ENCODE measurements around the gene SCRN2.

SCRN2 gene

DNA sequence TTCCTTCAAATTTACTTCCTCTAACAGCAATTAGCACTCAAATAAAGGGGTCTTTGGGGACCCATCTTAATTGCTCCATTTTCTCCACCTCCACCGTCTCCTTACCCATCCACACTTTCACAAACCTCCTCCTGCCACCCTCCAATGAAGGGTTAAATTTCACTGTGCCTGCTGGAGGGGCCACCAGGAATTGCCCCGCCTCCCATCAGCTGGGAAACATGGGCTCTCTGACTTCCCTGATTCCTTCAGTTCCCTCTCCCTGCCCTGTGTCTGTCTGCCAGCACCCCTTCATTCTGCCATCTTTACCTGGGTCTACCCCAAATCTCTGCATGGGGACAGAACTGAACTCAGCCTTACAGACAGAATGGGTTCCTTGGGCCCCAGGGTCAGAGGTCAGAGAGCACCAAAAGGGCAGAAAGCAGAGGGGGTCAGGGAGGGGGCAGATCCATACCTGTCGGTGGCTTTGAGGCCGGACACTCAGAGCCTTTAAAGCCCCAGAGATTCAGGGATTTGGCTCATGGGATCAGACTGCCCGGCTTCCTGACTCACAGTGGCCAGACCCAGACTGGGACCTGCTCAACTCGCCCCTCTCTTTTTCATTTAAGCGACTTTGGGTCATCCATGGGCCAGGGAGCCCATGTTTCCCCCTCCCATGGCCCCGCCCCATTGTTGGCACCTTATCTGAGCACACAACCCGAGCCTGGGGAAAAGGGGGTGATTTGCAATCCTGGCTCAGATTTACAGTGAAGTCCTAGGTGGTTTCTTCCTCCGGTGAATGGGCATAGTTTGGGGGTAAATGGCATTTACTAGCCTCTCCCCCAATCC is 37.3 kb upstream of the SCRN2 start:
- no peak for DNase-seq (ENCODE audit: extremely low spot score)
- TF ChIP-seq, protein P1, sequence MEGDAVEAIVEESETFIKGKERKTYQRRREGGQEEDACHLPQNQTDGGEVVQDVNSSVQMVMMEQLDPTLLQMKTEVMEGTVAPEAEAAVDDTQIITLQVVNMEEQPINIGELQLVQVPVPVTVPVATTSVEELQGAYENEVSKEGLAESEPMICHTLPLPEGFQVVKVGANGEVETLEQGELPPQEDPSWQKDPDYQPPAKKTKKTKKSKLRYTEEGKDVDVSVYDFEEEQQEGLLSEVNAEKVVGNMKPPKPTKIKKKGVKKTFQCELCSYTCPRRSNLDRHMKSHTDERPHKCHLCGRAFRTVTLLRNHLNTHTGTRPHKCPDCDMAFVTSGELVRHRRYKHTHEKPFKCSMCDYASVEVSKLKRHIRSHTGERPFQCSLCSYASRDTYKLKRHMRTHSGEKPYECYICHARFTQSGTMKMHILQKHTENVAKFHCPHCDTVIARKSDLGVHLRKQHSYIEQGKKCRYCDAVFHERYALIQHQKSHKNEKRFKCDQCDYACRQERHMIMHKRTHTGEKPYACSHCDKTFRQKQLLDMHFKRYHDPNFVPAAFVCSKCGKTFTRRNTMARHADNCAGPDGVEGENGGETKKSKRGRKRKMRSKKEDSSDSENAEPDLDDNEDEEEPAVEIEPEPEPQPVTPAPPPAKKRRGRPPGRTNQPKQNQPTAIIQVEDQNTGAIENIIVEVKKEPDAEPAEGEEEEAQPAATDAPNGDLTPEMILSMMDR (IDR thresholded peaks at IDR 0.05; ENCODE audit: control extremely low read depth, extremely low read depth, low read depth, missing control alignments) = no peak
- POLR2A ChIA-PET = no interaction called here
- CTCF ChIA-PET = interaction anchor here (0.9 to 18.7 kb wide), 4 partner anchors 10 to 27 kb away, joined by 3 to 687 read pairs (median 6); partner anchors contain the start of genes SCRN2 and SP6

- no peak for DNase-seq (ENCODE audit: extremely low spot score)
- ChIA-PET POLR2A (no interaction called here), CTCF (interaction anchor here (1.5 to 18.7 kb wide), 3 partner anchors 12 to 26 kb away, joined by 4 to 687 read pairs (median 7); partner anchors contain the start of genes SCRN2 and SP6)
- TF ChIP-seq, protein P1 (IDR thresholded peaks at IDR 0.05; ENCODE audit: control extremely low read depth, extremely low read depth, low read depth, missing control alignments) = no peak
Measured at GRCh38 chr17:47877368-47878034, 36.4 kb upstream of the SCRN2 start.

- ChIA-PET POLR2A (no interaction called here), CTCF (interaction anchor here (0.8 to 2.5 kb wide), 4 partner anchors 14 to 34 kb away, joined by 3 to 8 read pairs (median 4); partner anchors contain the start of gene SCRN2)
- TF ChIP-seq, protein P1 (IDR thresholded peaks at IDR 0.05; ENCODE audit: control extremely low read depth, extremely low read depth, low read depth, missing control alignments) = no peak
- no peak for DNase-seq (ENCODE audit: extremely low spot score)
Measured at GRCh38 chr17:47875011-47875985, 34.2 kb upstream of the SCRN2 start.

- TF ChIP-seq, protein P1 (IDR thresholded peaks at IDR 0.05; ENCODE audit: control extremely low read depth, extremely low read depth, low read depth, missing control alignments) = no peak
Measured at GRCh38 chr17:47873200-47874090, 32.4 kb upstream of the SCRN2 start.

DNA sequence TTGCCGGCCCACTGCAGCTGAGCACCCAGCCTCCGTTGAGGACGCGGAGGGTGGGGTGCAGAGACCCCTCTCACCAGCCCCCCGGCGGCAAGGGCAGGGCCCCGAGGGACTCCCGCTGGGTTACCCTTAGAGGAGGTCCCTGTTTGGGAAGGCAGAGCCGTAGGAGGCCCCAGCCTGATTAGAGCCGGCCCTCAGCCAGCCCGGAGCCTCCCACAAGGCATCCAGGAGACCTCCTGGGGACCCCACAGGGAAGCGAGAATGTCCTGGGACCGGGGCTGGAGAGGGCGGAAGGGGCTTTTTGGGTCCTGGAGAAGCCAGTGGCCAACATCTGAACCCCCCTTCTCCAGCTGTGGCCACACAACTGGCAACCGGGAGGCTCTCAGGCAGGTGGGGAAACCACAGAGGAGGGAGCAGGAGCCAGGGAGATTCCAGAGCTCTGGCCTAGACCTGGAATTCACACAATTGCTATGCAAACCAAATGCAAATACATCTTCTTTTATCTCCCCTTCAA is 31.6 kb upstream of the SCRN2 start:
- DNase-seq (ENCODE audit: extremely low spot score) = no peak
- TF ChIP-seq, protein P1 (IDR thresholded peaks at IDR 0.05; ENCODE audit: control extremely low read depth, extremely low read depth, low read depth, missing control alignments) = no peak
- POLR2A ChIA-PET = no interaction called here
- CTCF ChIA-PET = interaction anchor here (1.1 to 2.7 kb wide), 7 partner anchors 9 to 74 kb away, joined by 3 to 17 read pairs (median 5); partner anchors contain the start of gene SCRN2

More at GRCh38 chr17:47873200-47874090, 32.4 kb upstream of the SCRN2 start:
- ChIA-PET POLR2A (no interaction called here), CTCF (interaction anchor here (2.0 to 2.5 kb wide), 3 partner anchors 17 to 30 kb away, joined by 4 to 17 read pairs (median 8); no protein-coding TSS in a partner anchor)
- DNase-seq (ENCODE audit: extremely low spot score) = no peak

Measured in GM10248 (cell line).